ENCODE results near the gene TMTC1. TPM values are rescaled to one million over a fixed set of nuclear protein-coding genes. Genes with fewer than 3 reads are reported as not detected.

Gene TMTC1
- total and polyA plus RNA-seq, 2 of the 8 experiments (the other 6 are each of a cell fraction or from before 2014, with no cell fraction given) = 15.4 to 20.8 TPM

DNA sequence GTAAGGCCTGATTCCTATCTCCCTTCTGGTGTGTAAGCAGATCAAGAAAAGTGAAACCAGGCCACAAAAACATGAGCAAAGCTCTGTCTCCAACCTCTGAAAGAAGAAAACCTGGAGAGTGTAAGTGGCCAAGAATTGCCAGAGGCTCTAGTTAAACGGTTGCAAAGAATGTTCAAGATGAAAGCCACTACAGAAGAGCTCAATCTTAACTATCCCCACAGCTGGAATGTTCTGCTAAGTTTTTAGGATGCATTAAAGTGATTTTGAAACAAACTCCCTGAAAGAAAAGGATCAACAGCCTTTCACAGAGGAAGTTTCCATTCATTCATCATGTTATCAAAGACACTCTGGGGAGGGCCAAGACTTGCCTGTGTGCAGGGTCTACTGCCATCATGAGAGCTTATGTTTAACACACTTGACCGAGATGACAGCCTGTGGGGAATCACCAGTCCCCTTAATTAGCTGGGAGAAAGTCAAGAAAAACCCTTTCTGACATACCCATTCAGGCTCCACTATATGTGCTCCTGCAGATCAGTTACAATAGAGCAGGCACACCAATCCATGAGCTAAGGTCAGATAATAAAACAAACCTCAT is 158.3 kb downstream of the TMTC1 start:
- Histone ChIP-seq H3K9me3 (ENCODE audit: insufficient read depth in 2 of 2, low read depth in 1 of 2, low read length in 1 of 2) (no peaks in the 10 kb centered on the region), H3K56ac (replicated peaks; ENCODE audit: insufficient read length, low read depth, low read length) (no peak overlapping the region), H2BK20ac (ENCODE audit: low read length) (no peak overlapping the region), H4K8ac (ENCODE audit: extremely low read depth, insufficient read depth, low read length) (no peak overlapping the region), H3K79me1 (ENCODE audit: low read depth, low read length) (no peaks in the 10 kb centered on the region), H2BK5ac (ENCODE audit: low read depth, low read length) (0 out of 2 replicates have a peak overlapping the region, but pooled peaks have one; percentile 4), H3K4ac (replicated peaks; ENCODE audit: insufficient read length, low read depth, low read length) (no peak overlapping the region), H3K4me2 (ENCODE audit: insufficient read depth in 1 of 2, low read depth in 2 of 2, low read length in 2 of 2) (no peak overlapping the region), H2BK12ac (ENCODE audit: low read depth, low read length) (no peak overlapping the region), H3K4me1 (replicated peaks in 1 of 4; ENCODE audit: control insufficient read depth in 3 of 4, insufficient read depth in 4 of 4, low read length in 3 of 4) (no peaks in the 10 kb centered on the region), H4K20me1 (replicated peaks in 1 of 2; ENCODE audit: control insufficient read depth in 1 of 2, insufficient read depth in 2 of 2, low read length in 2 of 2) (no peaks in the 10 kb centered on the region), H3K9ac (replicated peaks in 1 of 4; ENCODE audit: extremely low read depth in 1 of 4, low read depth in 3 of 4, low read length in 3 of 4) (no peak overlapping the region), H3K14ac (ENCODE audit: insufficient read length) (no peak overlapping the region), H3K27ac (ENCODE audit: low read depth, low read length) (no peak overlapping the region), H2AFZ (ENCODE audit: low read length) (no peak overlapping the region), H3K18ac (ENCODE audit: extremely low read depth, low read length) (no peak overlapping the region), H3K27me3 (replicated peaks in 1 of 4; ENCODE audit: control insufficient read depth in 3 of 4, extremely low read depth in 1 of 4, insufficient read depth in 3 of 4, low read length in 3 of 4) (no peaks in the 10 kb centered on the region), H4K91ac (replicated peaks; ENCODE audit: insufficient read length, low read length) (no peak overlapping the region), H3K36me3 (ENCODE audit: control insufficient read depth in 2 of 4, insufficient read depth in 4 of 4, low read length in 3 of 4) (no peaks in the 10 kb centered on the region; a peak in 1 of 8 replicates), H2BK120ac (replicated peaks; ENCODE audit: low read depth, low read length) (no peak overlapping the region), H3K4me3 (ENCODE audit: extremely low read depth in 1 of 4, insufficient read depth in 2 of 4, low read depth in 3 of 4, low read length in 4 of 4) (no peak overlapping the region), H2BK15ac (ENCODE audit: low read length) (no peak overlapping the region), H3K23ac (ENCODE audit: insufficient read length) (no peak overlapping the region), H3K23me2 (ENCODE audit: low read depth, low read length) (no peaks in the 10 kb centered on the region), H3K79me2 (ENCODE audit: control insufficient read depth in 1 of 2, insufficient read depth in 2 of 2, low read length in 2 of 2) (no peaks in the 10 kb centered on the region), H4K5ac (ENCODE audit: insufficient read length, low read depth, low read length) (no peak overlapping the region), H2AK5ac (ENCODE audit: low read depth, low read length) (no peak overlapping the region)
- TF ChIP-seq BACH1 (IDR thresholded peaks at IDR 0.05; ENCODE audit: low read length) (no peak), CHD1 (IDR thresholded peaks at IDR 0.05; ENCODE audit: low read depth, low read length) (no peak), NANOG (IDR thresholded peaks at IDR 0.05; ENCODE audit: insufficient read depth, low read depth, low read length, poor library complexity, severe bottlenecking) (no peak), POU5F1 (IDR thresholded peaks at IDR 0.05; ENCODE audit: low read depth, low read length) (no peak)
- TF ChIP-seq, protein P1, sequence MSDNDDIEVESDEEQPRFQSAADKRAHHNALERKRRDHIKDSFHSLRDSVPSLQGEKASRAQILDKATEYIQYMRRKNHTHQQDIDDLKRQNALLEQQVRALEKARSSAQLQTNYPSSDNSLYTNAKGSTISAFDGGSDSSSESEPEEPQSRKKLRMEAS (IDR thresholded peaks at IDR 0.05) = no peak
- TF ChIP-seq, protein P2, sequence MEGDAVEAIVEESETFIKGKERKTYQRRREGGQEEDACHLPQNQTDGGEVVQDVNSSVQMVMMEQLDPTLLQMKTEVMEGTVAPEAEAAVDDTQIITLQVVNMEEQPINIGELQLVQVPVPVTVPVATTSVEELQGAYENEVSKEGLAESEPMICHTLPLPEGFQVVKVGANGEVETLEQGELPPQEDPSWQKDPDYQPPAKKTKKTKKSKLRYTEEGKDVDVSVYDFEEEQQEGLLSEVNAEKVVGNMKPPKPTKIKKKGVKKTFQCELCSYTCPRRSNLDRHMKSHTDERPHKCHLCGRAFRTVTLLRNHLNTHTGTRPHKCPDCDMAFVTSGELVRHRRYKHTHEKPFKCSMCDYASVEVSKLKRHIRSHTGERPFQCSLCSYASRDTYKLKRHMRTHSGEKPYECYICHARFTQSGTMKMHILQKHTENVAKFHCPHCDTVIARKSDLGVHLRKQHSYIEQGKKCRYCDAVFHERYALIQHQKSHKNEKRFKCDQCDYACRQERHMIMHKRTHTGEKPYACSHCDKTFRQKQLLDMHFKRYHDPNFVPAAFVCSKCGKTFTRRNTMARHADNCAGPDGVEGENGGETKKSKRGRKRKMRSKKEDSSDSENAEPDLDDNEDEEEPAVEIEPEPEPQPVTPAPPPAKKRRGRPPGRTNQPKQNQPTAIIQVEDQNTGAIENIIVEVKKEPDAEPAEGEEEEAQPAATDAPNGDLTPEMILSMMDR (IDR thresholded peaks at IDR 0.05; ENCODE audit: control extremely low read depth in 1 of 3, insufficient read depth in 1 of 3, low read depth in 1 of 3, low read length in 3 of 3) = no peak
- WGBS, 2 experiments (ENCODE audit: extremely low coverage in 1 of 2, insufficient coverage in 1 of 2, insufficient read length in 1 of 2, insufficient replicate concordance in 2 of 2, low coverage in 1 of 2, low lambda C conversion rate in 2 of 2, missing lambda C conversion rate in 1 of 2) = 78% methylated on average over 2 of the region's 2 CpGs; no CpG with 5 or more reads in 1 of the 2 experiments
- FAIRE-seq = no peak
- POLR2A ChIA-PET (ENCODE audit: partially characterized antibody) = interaction anchor here (1.3 kb wide), 1 partner anchor 13 kb away, joined by 3 read pairs; no protein-coding TSS in a partner anchor
- DNase-seq (ENCODE audit: low read depth in 1 of 2, low spot score in 2 of 2) = no peak
- CTCF ChIA-PET (ENCODE audit: partially characterized antibody) = interaction anchor here (0.9 to 1.5 kb wide), 3 partner anchors 33 to 110 kb away, joined by 3 to 4 read pairs (median 4); no protein-coding TSS in a partner anchor
